GM19099 (cell line): ENCODE measurements around the gene FRRS1.
A peak's percentile ranks its signal among the peaks of the same experiment; 100 is the strongest.

Experiments used
- POLR2A ChIP-seq: IDR thresholded peaks from 3 replicates; pipeline ENCODE4 v1.6.1; 2011; ENCODE audit warnings: low read depth; ENCODE audit not compliant: insufficient read length; ENCODE audit errors: extremely low read depth

Gene FRRS1, protein sequence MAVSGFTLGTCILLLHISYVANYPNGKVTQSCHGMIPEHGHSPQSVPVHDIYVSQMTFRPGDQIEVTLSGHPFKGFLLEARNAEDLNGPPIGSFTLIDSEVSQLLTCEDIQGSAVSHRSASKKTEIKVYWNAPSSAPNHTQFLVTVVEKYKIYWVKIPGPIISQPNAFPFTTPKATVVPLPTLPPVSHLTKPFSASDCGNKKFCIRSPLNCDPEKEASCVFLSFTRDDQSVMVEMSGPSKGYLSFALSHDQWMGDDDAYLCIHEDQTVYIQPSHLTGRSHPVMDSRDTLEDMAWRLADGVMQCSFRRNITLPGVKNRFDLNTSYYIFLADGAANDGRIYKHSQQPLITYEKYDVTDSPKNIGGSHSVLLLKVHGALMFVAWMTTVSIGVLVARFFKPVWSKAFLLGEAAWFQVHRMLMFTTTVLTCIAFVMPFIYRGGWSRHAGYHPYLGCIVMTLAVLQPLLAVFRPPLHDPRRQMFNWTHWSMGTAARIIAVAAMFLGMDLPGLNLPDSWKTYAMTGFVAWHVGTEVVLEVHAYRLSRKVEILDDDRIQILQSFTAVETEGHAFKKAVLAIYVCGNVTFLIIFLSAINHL

DNA sequence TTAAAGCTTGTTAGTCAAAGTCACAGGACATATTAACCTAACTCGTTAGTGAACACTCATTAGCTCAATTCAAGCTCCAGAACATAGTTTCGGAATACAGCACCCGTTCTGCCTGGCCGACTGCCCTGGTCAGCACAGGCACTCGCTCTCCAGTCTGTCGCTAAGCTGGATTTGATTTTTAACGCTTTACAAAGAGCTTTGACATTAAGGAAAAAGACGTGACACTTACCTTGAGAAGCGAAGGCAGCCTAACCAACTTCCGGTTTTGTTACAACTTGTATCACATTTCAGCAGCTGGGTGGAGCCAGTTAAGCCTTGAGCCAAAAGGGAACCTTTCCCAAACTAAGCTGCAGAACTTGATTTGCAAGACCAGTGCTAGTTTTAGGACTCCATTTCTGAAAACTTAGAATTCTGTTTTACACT is at the start of gene FRRS1:
TSS of gene FRRS1 (minus strand) at position 258 of the 423 bp plus-strand sequence. CDS start 17,867 bp downstream, outside the sequence.
- TF ChIP-seq POLR2A = peak; percentile 77

DNA sequence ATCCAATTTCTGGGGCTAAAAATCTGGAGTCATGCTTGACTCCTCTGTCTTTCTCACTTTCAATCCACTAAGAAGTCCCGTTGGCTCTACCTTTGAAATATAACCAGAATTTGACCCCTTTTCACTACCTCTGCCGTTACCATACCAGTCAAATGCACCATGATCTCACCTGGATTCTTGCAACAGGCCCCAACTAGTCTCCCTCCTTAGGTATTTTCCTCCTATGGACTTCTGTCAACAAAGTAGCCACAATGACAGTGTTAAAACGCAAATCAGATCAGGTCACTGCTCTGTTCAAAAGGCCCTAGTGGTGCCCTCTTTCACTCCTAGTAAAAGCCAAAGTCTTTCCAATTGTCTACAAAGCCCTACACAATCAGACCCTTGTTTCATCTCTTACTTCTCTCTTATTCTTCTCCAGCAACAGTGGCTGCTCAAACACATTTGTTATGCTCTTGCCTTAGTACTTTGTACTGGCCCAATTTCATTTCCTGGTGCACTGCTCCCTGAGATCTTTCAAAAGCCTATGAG is 48.0 kb upstream of the FRRS1 start:
- no peak for TF ChIP-seq POLR2A

DNA sequence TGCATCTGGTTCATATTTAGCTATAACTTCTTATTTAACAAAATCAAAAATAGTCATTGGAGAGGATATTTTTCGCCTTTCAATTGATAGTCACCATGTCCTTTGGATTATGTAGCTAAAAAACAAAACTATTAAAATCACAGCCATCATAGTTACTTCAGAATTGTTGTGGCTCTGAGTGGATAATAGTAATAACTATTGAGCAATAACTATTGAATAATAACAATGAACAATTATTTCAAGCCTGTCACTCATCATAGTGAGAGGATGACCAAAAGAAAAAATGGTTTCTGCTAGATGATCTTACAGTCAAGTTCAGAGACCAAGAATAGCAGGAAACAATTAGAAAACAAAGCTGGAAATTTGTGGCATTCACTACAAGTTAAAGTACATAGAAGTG is 45.3 kb upstream of the FRRS1 start:
- TF ChIP-seq POLR2A = no peak

DNA sequence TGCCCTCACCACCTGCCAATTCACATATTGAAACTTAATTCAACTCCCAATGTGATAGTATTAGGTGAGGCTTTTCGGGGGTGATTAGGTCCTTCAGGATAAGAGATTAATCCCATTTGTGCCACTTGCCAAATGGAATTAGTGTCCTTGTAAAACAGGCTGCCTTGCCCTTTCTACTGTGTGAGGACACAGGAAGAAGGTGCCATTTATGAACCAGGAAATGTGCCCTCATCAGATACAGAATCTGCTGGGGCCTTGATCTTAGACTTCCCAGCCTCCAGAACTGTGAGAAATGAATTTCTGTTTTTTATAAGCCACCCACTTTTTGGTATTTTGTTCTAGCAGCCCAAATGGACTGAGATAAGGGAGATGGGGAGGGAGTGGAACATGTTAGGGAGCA is 44.6 kb upstream of the FRRS1 start:
- TF ChIP-seq POLR2A = no peak

DNA sequence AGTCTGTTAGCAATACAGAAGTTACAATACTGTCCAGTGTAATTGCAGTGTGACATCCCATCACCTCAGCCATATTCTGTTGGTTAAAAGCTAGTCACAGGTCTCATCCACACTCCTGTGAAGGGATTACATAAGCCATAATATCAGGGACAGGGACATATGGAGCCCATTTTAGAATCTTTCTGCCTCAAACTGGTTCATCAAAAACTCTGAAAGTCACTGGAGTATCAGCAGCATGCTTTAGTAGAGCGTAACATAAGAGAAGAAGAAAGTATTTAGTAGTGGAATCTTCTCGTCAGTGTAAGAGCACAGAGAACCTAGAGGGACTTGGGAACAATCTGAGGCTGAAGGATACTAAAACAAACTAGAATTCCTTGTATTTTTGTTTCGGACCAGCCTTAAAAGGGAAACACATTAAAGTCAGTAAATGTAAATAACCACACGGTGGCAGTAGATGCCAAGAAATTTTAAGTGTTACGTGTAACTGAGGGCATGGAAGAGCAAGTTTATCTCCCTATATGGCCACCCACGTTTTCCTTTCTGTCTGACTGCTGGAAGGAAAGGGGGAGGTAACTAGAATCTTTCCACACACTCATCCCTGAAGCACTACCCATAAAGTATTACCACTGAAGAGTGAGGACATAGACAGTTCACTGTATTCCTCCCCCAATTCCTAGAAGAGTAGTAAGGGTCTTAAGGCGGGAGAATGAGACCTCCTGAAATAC is 42.1 kb upstream of the FRRS1 start:
- no peak for TF ChIP-seq POLR2A

DNA sequence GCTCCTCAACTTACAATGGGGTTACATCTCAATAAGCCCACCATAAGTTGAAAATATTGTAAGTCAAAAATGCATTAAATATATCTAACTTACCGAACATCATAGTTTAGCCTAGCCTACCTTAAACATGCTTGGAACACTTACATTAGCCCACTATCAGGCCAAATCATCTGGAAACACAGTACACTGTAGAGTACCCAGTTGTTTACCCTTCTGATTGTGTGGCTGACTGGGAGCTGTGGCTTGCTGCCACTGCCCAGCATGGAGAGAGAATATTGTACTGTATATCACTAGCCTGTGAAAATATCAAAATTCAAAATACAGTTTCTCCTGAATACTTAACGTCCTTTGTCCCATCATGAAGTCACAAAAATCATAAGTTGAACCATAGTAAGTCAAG is 40.4 kb upstream of the FRRS1 start:
- no peak for TF ChIP-seq POLR2A

DNA sequence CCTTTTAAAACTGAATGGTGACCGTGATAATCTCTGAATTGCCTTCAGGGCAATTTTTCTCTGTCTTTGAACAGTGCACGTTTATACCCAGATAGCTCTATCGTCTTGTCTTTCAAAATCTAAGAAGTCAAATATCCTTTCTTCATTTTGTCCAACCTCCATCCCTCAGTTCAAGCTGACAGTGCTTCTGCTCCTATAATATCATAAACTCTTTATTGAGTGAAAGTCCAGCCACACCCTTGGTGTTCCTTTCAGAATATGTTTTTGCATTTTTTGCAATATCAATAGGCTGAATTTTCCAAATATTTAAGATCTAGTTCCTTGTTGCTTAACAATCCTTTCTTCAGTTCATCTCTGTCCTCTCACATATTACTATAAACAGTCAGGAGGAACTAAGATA is 35.1 kb upstream of the FRRS1 start:
- TF ChIP-seq POLR2A = no peak

DNA sequence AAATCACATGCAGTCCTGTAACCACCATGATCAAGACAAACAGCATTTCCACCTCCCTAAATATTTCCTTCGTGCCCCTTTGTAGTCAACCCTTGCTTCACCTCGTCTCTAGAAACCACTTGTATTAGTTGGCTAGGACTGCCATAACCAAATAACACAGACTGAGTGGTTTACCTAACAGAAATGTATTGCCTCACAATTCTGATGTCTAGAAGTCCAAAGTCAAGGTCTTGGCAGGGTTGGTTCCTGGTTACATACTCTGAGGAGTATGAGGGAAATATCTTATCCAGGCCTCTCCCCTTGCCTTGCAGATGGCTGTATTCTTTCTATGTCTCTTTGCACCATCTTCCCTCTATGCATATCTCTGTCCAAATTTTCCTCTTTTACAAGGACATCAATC is 23.3 kb upstream of the FRRS1 start:
- no peak for TF ChIP-seq POLR2A

DNA sequence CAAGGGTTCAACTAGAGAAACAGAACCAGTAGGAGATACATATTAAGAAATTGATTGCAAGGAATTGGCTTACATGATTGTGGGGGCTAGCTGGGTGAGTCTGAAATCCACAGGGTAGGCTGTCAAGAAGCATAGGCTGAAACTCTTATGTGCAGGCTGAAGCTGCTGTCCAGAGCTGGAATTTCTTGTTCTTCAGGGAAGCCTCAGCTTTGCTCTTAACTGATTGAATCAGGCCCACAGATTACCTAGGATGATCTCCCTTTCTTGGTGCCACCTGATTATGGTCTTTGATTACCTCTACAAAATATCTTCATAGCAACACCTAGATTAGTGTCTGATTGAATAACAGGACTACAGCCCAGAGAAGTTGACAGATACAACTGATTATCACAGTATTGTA is 22.5 kb upstream of the FRRS1 start:
- TF ChIP-seq POLR2A = no peak

DNA sequence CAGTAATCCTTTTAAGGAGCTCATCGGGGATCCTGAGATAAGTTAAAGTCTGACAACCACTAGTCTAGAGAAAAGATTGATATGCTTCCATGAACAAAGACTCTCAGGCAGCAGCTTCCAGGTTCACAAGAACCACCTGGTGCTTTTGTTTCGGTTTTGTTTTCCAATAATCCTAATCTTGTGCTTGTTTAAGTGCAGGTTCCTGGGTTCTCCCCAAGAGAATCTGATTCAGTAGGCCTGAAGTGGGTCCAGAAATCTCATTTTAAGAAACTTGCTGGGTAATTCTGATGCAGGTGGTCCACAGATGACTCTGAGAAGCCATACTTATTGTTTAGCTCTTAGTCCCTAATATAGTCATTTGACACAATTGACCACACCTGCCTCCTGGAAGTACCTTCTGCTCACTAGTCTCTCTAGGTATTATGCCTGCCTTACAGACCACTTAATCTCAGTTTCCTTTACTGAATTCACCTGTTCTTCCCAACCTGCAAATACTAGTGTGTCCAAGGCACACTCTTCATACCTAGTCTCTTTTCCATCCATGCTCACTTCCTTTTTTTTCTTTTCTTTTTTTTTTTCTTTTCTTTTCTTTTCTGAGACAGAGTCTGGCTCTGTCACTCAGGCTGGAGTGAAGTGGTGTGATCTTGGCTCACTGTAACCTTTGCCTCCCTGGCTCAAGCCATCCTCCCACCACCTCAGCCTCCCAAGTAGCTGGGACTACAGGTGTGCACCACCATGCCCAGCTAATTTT is 20.5 kb upstream of the FRRS1 start:
- no peak for TF ChIP-seq POLR2A

DNA sequence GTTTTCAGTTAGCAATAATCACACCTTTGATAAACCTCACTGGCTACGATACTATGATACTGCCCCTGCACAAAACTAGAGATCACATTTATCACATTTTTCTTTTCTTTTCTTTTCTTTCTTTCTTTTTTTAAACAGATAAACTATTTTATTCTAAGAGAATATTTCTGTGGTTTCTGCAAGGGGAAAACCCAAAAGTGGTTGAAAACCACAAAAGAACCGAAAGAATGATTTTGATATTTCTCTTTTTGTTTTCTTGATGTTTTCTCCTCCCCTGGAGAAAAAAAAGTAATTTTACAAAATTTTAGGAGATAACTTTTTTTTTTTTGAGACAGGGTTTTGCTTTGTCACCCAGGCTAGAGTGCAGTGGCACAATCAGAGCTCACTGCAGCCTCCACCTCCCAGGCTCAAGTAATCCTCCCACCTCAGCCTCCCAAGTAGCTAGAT is 18.4 kb upstream of the FRRS1 start:
- no peak for TF ChIP-seq POLR2A

DNA sequence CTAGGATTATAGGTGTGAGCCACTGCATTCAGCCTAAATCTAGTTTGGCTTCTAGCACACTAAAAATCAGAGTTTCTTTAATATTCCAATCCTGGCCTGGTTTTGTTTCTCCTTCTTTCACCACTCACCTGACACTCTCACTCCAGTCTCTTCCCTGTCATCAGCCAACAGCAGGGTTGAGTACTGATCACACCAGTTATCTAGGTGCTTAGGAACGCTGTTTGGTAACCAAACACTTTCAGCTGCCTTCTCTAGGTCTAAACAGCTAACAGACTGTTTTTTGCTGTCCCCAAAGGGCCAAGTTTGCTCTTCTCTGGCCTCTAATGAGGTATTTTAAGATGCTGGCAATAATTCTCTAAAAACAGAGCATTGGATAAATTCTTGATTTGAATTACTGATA is 17.7 kb upstream of the FRRS1 start:
- no peak for TF ChIP-seq POLR2A

DNA sequence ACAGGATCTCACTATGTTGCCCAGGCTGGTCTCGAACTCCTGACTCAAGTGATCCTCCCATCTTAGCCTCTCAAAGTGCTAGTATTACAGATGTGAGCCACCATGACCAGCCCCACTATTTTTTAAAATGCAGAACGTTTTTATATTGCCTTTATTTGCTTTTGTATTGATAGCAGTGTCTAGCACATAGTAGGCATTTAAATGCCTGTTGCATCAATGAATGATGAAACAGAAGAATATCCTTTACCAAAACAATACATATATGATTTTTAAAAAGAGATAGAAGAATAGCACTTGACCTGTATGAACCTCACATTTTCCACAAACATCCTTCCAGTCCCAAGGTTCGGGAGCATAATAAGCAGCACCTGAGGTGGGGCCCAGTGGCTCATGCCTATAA is 16.5 kb upstream of the FRRS1 start:
- TF ChIP-seq POLR2A = no peak

DNA sequence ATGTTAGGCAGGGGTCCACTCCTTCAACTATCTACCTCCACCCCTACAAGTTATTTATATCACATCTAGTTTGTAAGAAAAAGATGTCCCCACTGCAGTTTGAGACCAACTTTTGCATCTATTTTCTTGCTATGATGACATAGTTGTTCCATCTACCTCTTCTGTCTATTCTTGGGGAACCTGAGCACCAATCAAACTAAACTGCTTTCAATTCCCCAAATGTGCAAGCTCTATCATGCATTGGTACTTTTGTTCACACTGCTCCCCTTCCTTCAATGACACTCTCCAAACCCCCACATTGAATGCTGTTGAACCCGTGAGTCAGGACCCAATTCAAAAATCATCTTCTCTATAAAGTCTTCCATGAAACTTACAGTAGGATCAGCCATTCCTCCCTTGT is 16.0 kb upstream of the FRRS1 start:
- no peak for TF ChIP-seq POLR2A

DNA sequence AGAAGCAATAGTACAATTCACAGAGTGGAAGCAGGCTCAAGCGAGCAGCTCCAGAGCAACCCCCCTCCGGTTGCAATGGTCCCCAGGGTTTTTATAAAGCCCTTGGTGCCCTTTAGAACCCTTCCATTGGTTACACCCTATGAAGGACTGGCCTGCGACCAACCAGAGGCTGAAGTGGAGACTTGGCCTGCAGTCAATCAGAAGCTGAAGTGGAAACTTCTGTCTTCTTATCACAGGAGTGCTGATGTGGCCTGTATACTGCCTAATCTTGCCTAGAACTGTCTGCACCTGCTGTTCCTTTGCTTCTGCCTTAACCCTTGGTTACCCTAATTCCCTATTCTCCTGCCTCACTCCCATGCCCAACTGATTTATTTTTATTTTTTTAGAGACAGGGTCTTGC is 15.4 kb upstream of the FRRS1 start:
- TF ChIP-seq POLR2A = no peak

DNA sequence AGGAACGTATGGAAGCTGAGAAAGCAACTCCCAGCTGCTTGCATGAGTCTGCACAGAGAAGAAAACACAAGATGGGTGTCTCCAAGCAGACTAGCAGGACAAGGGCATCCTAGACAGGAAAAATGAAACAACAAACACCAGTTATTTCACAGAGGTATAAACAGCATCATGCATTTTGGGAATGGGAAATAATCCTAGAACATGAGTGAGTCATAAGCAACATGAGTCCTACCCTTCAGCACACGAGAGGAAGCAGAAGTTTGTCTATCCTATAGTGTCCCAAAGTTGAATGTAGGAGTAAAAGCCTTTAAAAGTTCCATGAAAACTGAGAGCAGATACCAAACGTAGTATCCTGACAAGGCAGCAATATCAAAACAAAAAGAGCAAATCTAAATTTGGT is 11.3 kb upstream of the FRRS1 start:
- no peak for TF ChIP-seq POLR2A

DNA sequence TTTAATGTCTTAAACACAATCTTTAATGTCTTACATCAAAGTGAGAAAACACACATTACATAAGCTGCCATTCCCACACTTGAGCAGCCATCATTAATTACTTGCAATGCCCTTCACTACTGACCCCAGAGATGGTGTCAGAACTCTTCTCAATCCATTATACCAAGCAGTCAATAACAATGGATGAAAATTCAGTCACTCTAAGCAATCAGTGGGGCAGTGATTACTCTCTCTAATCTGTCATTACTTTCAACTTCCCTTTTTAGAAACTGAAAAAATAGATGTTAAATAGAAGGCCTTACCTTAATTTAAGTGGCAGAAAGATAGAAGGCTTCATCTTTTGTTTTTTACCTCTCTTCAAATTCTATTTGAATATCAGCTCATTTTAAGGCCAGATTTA is 9.7 kb upstream of the FRRS1 start:
- no peak for TF ChIP-seq POLR2A
